ENCODE measurements around the gene WDR27. TPM values are rescaled to one million over a fixed set of nuclear protein-coding genes. Genes with fewer than 3 reads are reported as not detected.

The WDR27 gene
- total RNA-seq, 1 donor from 2014 or later, result 59.0 TPM

DNA sequence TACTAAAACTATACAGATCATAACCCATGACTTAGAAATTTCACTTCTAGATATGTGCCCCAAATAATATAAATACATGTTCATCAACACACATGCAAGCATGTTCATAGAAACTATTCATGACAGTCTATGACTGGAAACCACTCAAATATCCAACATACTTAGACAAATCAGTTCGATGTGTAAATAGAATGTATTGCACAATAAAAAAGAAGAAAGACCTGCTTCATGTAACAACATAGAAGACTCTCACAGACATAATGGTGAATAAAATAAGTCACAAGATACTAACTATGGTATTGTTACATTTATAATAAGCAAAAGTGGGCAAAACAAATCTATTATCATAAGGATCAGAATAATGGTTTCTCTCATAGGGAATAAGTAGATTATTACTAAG is 284.7 kb downstream of the WDR27 start:
- H3K27ac Mint-ChIP-seq (ENCODE audit: unreplicated experiment), result no peak overlapping the region
- no peak overlapping the region for H3K4me3 Mint-ChIP-seq (ENCODE audit: unreplicated experiment)
- no peak for DNase-seq (ENCODE audit: low spot score)
- H3K4me1 Mint-ChIP-seq (ENCODE audit: unreplicated experiment), result peaks cover 6% of the 10 kb centered on the region
- no peaks in the 10 kb centered on the region for H3K36me3 Mint-ChIP-seq (ENCODE audit: low read depth, unreplicated experiment)
- TF ChIP-seq, protein P1, sequence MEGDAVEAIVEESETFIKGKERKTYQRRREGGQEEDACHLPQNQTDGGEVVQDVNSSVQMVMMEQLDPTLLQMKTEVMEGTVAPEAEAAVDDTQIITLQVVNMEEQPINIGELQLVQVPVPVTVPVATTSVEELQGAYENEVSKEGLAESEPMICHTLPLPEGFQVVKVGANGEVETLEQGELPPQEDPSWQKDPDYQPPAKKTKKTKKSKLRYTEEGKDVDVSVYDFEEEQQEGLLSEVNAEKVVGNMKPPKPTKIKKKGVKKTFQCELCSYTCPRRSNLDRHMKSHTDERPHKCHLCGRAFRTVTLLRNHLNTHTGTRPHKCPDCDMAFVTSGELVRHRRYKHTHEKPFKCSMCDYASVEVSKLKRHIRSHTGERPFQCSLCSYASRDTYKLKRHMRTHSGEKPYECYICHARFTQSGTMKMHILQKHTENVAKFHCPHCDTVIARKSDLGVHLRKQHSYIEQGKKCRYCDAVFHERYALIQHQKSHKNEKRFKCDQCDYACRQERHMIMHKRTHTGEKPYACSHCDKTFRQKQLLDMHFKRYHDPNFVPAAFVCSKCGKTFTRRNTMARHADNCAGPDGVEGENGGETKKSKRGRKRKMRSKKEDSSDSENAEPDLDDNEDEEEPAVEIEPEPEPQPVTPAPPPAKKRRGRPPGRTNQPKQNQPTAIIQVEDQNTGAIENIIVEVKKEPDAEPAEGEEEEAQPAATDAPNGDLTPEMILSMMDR (IDR thresholded peaks at IDR 0.05; ENCODE audit: unreplicated experiment), result no peak
- peaks cover 1% of the 10 kb centered on the region for H3K27me3 Mint-ChIP-seq (ENCODE audit: unreplicated experiment)
- H3K9me3 Mint-ChIP-seq (ENCODE audit: unreplicated experiment), result peaks cover 6% of the 10 kb centered on the region

DNA sequence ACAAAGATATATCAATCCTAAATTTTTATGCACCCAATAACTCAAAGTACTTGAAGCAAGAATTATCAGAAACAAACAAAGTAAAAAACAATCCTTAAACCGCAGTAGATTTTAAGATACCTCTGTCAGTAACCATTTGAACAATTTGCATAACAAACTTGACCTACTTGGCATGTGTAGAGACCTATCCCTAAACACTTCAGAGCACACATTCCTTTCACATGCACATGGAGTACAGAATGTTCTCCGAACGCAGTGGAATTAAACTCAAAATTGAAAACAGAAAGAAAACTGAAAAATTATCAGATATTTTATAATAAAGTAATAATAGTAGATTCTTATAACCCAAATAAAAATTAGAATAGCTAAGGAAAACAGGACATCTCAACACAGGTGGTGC is 285.6 kb downstream of the WDR27 start:
- Mint-ChIP-seq H3K9me3 (ENCODE audit: unreplicated experiment) (peaks cover 6% of the 10 kb centered on the region), H3K4me1 (ENCODE audit: unreplicated experiment) (peaks cover 6% of the 10 kb centered on the region), H3K27ac (ENCODE audit: unreplicated experiment) (no peak overlapping the region), H3K4me3 (ENCODE audit: unreplicated experiment) (no peak overlapping the region), H3K27me3 (ENCODE audit: unreplicated experiment) (peaks cover 1% of the 10 kb centered on the region), H3K36me3 (ENCODE audit: low read depth, unreplicated experiment) (no peaks in the 10 kb centered on the region)
- TF ChIP-seq, protein P1 (IDR thresholded peaks at IDR 0.05; ENCODE audit: unreplicated experiment), result no peak
- no peak for DNase-seq (ENCODE audit: low spot score)

DNA sequence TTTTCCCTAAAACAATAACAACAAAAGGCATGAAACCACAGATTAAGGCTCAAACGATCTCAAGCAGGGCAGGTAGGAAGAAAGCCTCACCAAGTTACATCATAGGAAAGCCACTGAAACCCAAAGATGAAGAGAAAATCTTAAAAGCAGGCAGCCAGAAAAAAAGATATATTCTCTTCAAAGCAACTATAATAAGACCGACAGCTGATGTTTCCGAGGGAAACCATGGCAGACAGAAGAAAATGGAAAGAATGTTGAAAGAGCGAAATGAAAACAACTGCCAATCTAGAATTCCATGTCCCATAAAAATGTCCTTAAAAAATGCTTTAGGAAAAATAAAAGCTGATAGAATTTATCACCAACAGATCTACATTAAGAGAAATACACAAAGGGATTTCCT is 286.6 kb downstream of the WDR27 start:
- H3K4me1 Mint-ChIP-seq (ENCODE audit: unreplicated experiment), result no peaks in the 10 kb centered on the region
- no peak overlapping the region for H3K27ac Mint-ChIP-seq (ENCODE audit: unreplicated experiment)
- TF ChIP-seq, protein P1 (IDR thresholded peaks at IDR 0.05; ENCODE audit: unreplicated experiment), result no peak
- H3K27me3 Mint-ChIP-seq (ENCODE audit: unreplicated experiment), result peaks cover 1% of the 10 kb centered on the region
- no peak for DNase-seq (ENCODE audit: low spot score)
- peaks cover 6% of the 10 kb centered on the region for H3K9me3 Mint-ChIP-seq (ENCODE audit: unreplicated experiment)
- H3K36me3 Mint-ChIP-seq (ENCODE audit: low read depth, unreplicated experiment), result peaks cover 9% of the 10 kb centered on the region
- no peak overlapping the region for H3K4me3 Mint-ChIP-seq (ENCODE audit: unreplicated experiment)

DNA sequence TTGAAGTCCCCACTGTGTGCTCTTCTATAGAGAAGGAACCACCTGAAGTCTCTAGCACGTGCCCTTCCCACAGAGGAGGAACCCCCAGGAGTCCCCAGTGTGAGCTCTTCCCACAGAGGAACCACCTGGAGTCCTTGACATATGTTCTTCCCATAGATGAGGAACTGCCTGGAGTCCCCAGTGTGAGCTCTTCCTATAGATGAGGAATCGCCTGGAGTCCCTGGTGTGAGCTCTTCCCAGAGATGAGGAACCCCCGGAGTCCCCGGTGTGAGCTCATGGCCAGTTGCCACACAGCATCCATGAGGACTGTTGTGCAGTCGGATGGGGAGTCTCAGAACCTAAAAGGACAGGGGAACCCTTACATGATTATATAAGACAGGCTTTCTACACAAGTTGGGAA is 290.1 kb downstream of the WDR27 start:
- Mint-ChIP-seq H3K36me3 (ENCODE audit: low read depth, unreplicated experiment) (peaks cover 17% of the 10 kb centered on the region), H3K27me3 (ENCODE audit: unreplicated experiment) (peaks cover 1% of the 10 kb centered on the region), H3K4me3 (ENCODE audit: unreplicated experiment) (no peak overlapping the region), H3K9me3 (ENCODE audit: unreplicated experiment) (peaks cover 16% of the 10 kb centered on the region), H3K27ac (ENCODE audit: unreplicated experiment) (no peak overlapping the region), H3K4me1 (ENCODE audit: unreplicated experiment) (no peaks in the 10 kb centered on the region)
- TF ChIP-seq, protein P1 (IDR thresholded peaks at IDR 0.05; ENCODE audit: unreplicated experiment), result no peak
- no peak for DNase-seq (ENCODE audit: low spot score)

DNA sequence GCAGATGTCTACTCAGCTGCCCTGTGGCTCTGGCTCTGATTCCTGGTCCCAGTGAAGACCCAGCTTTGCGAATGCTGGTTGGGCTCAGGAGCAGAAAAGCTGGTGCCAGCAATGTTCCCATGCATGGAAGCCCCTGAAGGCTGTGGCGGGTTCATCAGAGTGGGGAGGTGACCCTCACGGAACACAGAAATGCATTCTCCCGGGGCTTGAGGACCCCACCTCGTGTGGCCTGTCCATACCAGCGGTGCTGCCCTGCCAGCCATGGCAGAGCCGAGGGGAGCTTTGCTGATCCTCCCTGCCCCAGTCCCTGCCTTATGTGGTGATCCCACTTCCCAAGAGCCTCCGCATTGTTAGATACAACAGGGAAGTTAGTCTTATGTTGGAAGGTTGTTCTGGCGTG is 290.5 kb downstream of the WDR27 start:
- peaks cover 17% of the 10 kb centered on the region for H3K36me3 Mint-ChIP-seq (ENCODE audit: low read depth, unreplicated experiment)
- H3K4me1 Mint-ChIP-seq (ENCODE audit: unreplicated experiment), result no peaks in the 10 kb centered on the region
- TF ChIP-seq, protein P1 (IDR thresholded peaks at IDR 0.05; ENCODE audit: unreplicated experiment), result no peak
- no peak overlapping the region for H3K27ac Mint-ChIP-seq (ENCODE audit: unreplicated experiment)
- H3K4me3 Mint-ChIP-seq (ENCODE audit: unreplicated experiment), result no peak overlapping the region
- peaks cover 16% of the 10 kb centered on the region for H3K9me3 Mint-ChIP-seq (ENCODE audit: unreplicated experiment)
- peaks cover 1% of the 10 kb centered on the region for H3K27me3 Mint-ChIP-seq (ENCODE audit: unreplicated experiment)
- no peak for DNase-seq (ENCODE audit: low spot score)
